HepG2 (cell line): ENCODE measurements around the gene FSCN2. TPM values are rescaled to one million over a fixed set of nuclear protein-coding genes. Genes with fewer than 3 reads are reported as not detected.
A peak's percentile ranks its signal among the peaks of the same experiment; 100 is the strongest.

Experiments
- ARID4A ChIP-seq: sonication (generic); formaldehyde crosslinking; IDR thresholded peaks from 2 replicates; pipeline ENCODE4 v1.5.0; 2020; ENCODE audit warnings: mild to moderate bottlenecking, missing genetic modification reagents, borderline replicate concordance
- CENPT ChIP-seq: sonication (generic); formaldehyde crosslinking; IDR thresholded peaks from 2 replicates; pipeline ENCODE4 v1.8.0; 2022; ENCODE audit warnings: low read depth, mild to moderate bottlenecking, moderate library complexity, missing genetic modification reagents
- CSRNP2 ChIP-seq: sonication (generic); formaldehyde crosslinking; conservative IDR thresholded peaks from 2 replicates; pipeline ENCODE4 v1.8.0; 2022; ENCODE audit warnings: low read depth, missing genetic modification reagents
- ELF4 ChIP-seq: sonication (generic); formaldehyde crosslinking; IDR thresholded peaks from 2 replicates; pipeline ENCODE4 v1.5.0; 2020; ENCODE audit warnings: missing genetic modification reagents, mild to moderate bottlenecking, moderate library complexity, borderline replicate concordance
- FOSL1 ChIP-seq: sonication (generic); formaldehyde crosslinking; IDR thresholded peaks from 2 replicates; pipeline ENCODE4 v1.9.0; 2021; ENCODE audit warnings: missing genetic modification reagents, borderline replicate concordance
- FOXP1 ChIP-seq, 2 experiments: fragments of 450-650 bp in 1 of 2; IDR thresholded peaks; 2 replicates each; pipeline ENCODE4 v1.6.1; 2017 to 2018; ENCODE audit warnings: antibody characterized with exemption in 1 of 2
- GMEB2 ChIP-seq: IDR thresholded peaks from 2 replicates; pipeline ENCODE4 v1.6.1; 2016; ENCODE audit warnings: missing biosample characterization, missing genetic modification reagents, low read depth
- KLF15 ChIP-seq: sonication (generic); formaldehyde crosslinking; IDR thresholded peaks from 2 replicates; pipeline ENCODE4 v1.8.1; 2023; ENCODE audit warnings: borderline replicate concordance, mild to moderate bottlenecking, inconsistent platforms, missing genetic modification reagents, mixed read lengths
- PCBP1 ChIP-seq: fragments of 200-400 bp; formaldehyde crosslinking; IDR thresholded peaks from 2 replicates; pipeline ENCODE4 v1.6.1; 2017; ENCODE audit warnings: mild to moderate bottlenecking, low read depth, low read length, borderline replicate concordance
- POLR2AphosphoS5 ChIP-seq: IDR thresholded peaks from 2 replicates; pipeline ENCODE4 v1.6.1; 2012; ENCODE audit warnings: low read depth, low read length
- THAP8 ChIP-seq: sonication (generic); formaldehyde crosslinking; IDR thresholded peaks from 2 replicates; pipeline ENCODE4 v1.5.1; 2020; ENCODE audit warnings: missing genetic modification reagents, mild to moderate bottlenecking, borderline replicate concordance
- ZBTB10 ChIP-seq: sonication (generic); formaldehyde crosslinking; IDR thresholded peaks from 2 replicates; pipeline ENCODE4 v1.4.0; 2020; ENCODE audit warnings: missing genetic modification reagents, borderline replicate concordance
- ZNF138 ChIP-seq: sonication (generic); formaldehyde crosslinking; IDR thresholded peaks from 2 replicates; pipeline ENCODE4 v1.5.0; 2020; ENCODE audit warnings: mild to moderate bottlenecking, low read depth, missing genetic modification reagents
- ZNF17 ChIP-seq: sonication (generic); formaldehyde crosslinking; IDR thresholded peaks from 2 replicates; pipeline ENCODE4 v1.5.0; 2020; ENCODE audit warnings: mild to moderate bottlenecking, missing genetic modification reagents
- ZNF274 ChIP-seq: sonication (generic); formaldehyde crosslinking; IDR thresholded peaks from 2 replicates; pipeline ENCODE4 v1.5.1; 2020; ENCODE audit warnings: mild to moderate bottlenecking, missing genetic modification reagents
- ZNF530 ChIP-seq: sonication (generic); formaldehyde crosslinking; IDR thresholded peaks from 2 replicates; pipeline ENCODE4 v1.5.0; 2020; ENCODE audit warnings: low read depth, mild to moderate bottlenecking, missing genetic modification reagents
- ZNF563 ChIP-seq: sonication (generic); formaldehyde crosslinking; IDR thresholded peaks from 2 replicates; pipeline ENCODE4 v1.8.0; 2022; ENCODE audit warnings: mild to moderate bottlenecking, moderate library complexity, missing genetic modification reagents
- ZNF7 ChIP-seq: IDR thresholded peaks from 2 replicates; pipeline ENCODE4 v1.6.1; 2016; ENCODE audit warnings: missing biosample characterization, missing genetic modification reagents
- polyA plus RNA-seq, 8 experiments: library from polyadenylated mRNA; depleted of rRNA in 3 of 8; stranded (reverse) in 7 of 8; unstranded in 1 of 8; fragments of >200 nt; fragmentation: Illumina TruSeq in 4 of 8; extraction: Trizol in 4 of 8; gene quantifications; 2 replicates each; pipeline versions ENCODE4 v1.2.1 to v1.2.3, GENCODE V29; 2011 to 2016; ENCODE audit warnings: low read depth in 4 of 8, missing spikeins in 1 of 8, mixed read lengths in 1 of 8; ENCODE audit not compliant: insufficient read depth in 1 of 8
- total RNA-seq, 5 experiments: library from RNA; depleted of rRNA; stranded (reverse); fragments of >200 nt; fragmentation: Illumina TruSeq; extraction: Trizol; gene quantifications; 2 replicates each; pipeline ENCODE4 v1.2.3, GENCODE V29; 2016; ENCODE audit warnings: low read depth in 1 of 5

FSCN2 gene
- total and polyA plus RNA-seq, 2 of the 13 experiments (the other 11 are each of a cell fraction or from before 2014, with no cell fraction given): 0.09 TPM; not detected in 1

- TF ChIP-seq ZNF563 (CRISPR knock-in tag): 0 out of 2 replicates have a peak, but pooled peaks have one; percentile 72
- no peak for TF ChIP-seq POLR2AphosphoS5
- peak; percentile 64; the same call in 1 of the 2 replicates for TF ChIP-seq PCBP1
- no peak for TF ChIP-seq THAP8 (CRISPR knock-in tag)
- TF ChIP-seq ZNF138: no peak
- TF ChIP-seq ZNF17 (CRISPR knock-in tag): no peak
- TF ChIP-seq GMEB2 (CRISPR knock-in tag): no peak
- TF ChIP-seq CENPT (CRISPR knock-in tag): no peak
- TF ChIP-seq ARID4A (CRISPR knock-in tag): no peak
- TF ChIP-seq ZBTB10 (CRISPR knock-in tag): no peak
- no peak for TF ChIP-seq ELF4 (CRISPR knock-in tag)
- TF ChIP-seq FOXP1 (IDR thresholded peaks at IDR 0.05): no peak
- TF ChIP-seq FOXP1 (CRISPR knock-in tag; IDR thresholded peaks at IDR 0.05): no peak
- TF ChIP-seq ZNF530 (CRISPR knock-in tag): no peak
- no peak for TF ChIP-seq ZNF7 (CRISPR knock-in tag)
- TF ChIP-seq FOSL1 (CRISPR knock-in tag): no peak
- no peak for TF ChIP-seq ZNF274 (CRISPR knock-in tag)
- TF ChIP-seq CSRNP2 (CRISPR knock-in tag): no peak
- no peak for TF ChIP-seq KLF15 (CRISPR knock-in tag)
Observed at GRCh38 chr17:81518785-81519283, 9.3 kb upstream of the FSCN2 start (continued).
